Gastroesophageal sphincter (tissue), 3 donors: ENCODE results near the gene TOX2.

Source experiments
- CTCF ChIP-seq, 4 experiments: fragments of 200-600 bp in 2 of 4; fragments of 450-650 bp in 2 of 4; sonication (generic) in 1 of 4; IDR thresholded peaks; one replicate each; pipeline ENCODE4 v1.5.1; 2017 to 2019; ENCODE audit warnings: antibody characterized with exemption in 4 of 4, mild to moderate bottlenecking in 2 of 4, moderate library complexity in 2 of 4
- POLR2A ChIP-seq, 2 donors: fragments of 450-650 bp; IDR thresholded peaks; one replicate each; pipeline ENCODE4 v1.6.1; 2017; ENCODE audit warnings: antibody characterized with exemption in 2 of 2, mild to moderate bottlenecking in 2 of 2, moderate library complexity in 1 of 2

GRCh38 chr20:43925215-43925614 is 10.6 kb downstream of the TOX2 start:
- no peak for TF ChIP-seq POLR2A (IDR thresholded peaks at IDR 0.05)
- TF ChIP-seq CTCF (IDR thresholded peaks at IDR 0.05), result no peak
